Measurements from ENCODE around the gene ZNF575.
"Not testable (repeated sequence)": the region's sequence is repeated elsewhere in the genome, so short reads cannot be mapped to it uniquely, and the experiment has no call there.

The ZNF575 gene

DNA sequence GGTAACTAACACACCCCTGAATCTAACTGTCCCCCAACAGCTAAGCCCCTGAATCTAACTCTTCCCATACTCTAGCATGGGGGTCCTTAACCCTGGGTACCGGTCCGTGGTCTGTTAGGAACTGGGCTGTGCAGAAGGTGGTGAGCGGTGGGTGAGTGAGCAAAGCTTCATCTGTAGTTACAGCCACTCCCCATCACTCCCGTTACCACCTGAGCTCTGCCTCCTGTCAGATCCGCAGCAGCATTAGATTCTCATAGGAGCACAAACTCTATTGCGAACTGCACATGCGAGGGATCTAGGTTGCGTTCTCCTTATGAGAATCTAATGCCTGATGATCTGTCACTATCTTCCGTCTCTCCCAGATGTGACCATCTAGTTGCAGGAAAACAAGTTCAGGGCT lies 22.3 kb upstream of the ZNF575 start:
- FAIRE-seq: no peak
- DNase-seq (ENCODE audit: low spot score): no peak

DNA sequence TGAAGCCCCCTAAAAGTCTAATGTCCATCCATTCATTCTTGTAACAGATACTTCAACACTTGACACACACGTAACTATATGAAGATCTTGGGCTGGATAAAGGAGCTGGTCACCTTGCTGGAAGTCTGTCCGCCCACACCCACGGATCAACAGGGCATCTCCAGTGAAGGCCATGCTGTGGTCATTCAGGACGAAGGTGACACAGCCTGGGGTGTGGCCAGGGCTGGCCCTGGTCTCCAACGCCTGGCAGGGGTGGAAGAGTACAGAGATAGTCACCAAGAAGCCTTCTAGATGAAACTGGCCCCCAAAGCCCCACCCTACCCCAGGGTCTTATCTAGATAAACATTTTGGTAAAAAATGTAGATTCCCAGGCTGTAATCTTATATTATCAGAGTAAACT lies 21.7 kb upstream of the ZNF575 start:
- FAIRE-seq (no peak), DNase-seq (ENCODE audit: low spot score) (no peak)

DNA sequence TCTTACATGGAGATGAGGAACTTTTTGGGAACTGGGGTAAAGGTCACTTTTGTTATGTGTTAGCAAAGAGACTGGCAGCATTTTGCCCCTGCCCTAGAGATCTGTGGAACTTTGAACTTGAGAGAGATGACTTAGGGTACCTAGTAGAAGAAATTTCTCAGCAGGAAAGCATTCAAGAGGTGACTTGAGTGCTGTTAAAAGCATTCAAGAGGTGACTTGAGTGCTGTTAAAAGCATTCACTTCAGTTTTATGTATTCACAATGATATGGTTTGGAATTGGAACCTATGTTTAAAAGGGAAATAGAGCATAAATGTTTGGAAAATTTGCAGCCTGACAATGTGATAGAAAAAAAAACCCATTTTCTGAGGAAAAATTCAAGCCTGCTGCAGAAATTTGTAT lies 20.6 kb upstream of the ZNF575 start:
- DNase-seq (ENCODE audit: low spot score); FAIRE-seq: not testable (repeated sequence)

DNA sequence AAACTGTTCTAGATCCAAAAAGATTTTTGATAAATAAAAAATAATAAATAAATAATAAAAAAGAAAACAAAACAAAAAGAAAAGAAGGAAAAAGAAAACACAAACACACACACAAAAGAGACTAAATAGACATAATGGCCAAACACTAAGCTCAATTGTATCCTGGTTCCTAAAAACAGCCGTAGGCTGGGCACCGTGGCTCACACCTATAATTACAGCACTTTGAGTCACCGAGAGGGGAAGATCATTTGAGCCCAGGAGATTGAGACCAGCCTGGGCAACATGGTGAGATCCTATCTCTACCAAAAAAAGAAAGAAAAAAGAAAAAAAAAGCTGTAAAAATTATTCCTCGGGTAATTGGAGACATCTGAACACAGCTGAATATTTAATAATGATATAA lies 14.9 kb upstream of the ZNF575 start:
- FAIRE-seq: no peak

DNA sequence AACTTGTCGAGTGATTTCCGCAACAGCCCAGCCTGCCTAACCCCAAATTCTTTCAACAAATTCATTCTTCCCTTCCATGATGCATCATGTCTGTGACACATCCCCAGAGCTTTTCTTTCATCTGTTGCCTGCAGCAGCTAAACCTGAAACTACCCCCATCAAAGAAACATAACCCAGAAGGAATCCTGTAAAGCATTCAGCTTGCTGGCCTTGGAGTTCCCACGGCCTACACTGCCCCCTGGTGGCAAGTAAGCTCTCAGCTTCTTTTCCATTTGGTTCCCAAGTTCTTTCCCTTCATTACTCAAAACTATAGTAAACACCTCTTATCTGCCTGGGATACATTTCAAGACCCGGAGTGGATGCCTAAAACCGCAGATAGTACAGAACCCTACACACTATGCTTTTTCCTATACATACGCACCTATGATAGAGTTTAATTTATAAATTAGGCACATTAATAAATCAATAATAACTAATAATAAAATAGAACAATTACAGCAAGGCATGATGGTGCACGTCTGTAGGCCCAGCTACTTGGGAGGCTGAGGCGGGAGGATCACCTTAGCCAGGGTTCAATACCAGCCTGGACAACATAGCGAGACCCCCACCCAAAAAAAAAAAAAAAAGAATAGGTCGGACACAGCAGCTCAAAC lies 13.4 kb upstream of the ZNF575 start:
- no peak for FAIRE-seq

More for the DNA sequence above, 14.9 kb upstream of the ZNF575 start:
- no peak for DNase-seq (ENCODE audit: low spot score)

DNA sequence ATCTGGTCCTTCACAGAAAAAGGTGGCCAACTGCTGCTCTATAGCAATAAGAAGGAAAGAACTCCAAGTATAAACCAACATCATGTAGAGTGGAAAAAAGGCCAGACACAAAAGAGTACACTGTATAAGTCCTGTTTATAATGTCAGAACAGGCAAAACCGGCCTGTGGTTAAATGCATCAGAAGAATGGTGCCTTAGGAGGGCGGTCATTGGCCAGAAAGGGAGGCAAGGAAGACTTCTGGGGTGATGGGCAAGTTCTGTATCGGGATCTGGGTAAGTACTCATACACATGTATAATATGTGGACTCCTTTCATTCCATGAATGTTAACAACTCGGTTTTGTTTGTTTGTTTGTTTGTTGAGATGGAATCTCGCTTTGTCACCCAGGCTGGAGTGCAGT lies 10.1 kb upstream of the ZNF575 start:
- no peak for DNase-seq (ENCODE audit: low spot score)
- FAIRE-seq: no peak

More for the DNA sequence above, 13.4 kb upstream of the ZNF575 start:
- DNase-seq (ENCODE audit: low spot score): peak; percentile 78

DNA sequence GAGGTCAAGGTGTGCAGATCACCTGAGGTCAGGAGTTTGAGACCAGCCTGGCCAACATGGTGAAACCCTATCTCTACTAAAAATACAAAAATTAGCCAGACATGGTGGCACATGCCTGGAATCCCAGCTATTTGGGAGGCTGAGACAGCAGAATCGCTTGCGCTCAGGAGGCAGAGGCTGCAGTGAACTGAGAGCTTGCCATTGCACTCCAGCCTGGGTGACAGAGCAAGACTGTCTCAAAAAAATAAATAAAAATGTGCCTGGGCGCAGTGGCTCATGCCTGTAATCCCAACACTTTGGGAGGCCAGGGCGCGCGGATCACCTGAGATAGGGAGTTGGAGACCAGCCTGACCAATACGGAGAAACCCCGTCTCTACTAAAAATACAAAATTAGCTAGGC lies 9.3 kb upstream of the ZNF575 start:
- FAIRE-seq; DNase-seq (ENCODE audit: low spot score): not testable (repeated sequence)

DNA sequence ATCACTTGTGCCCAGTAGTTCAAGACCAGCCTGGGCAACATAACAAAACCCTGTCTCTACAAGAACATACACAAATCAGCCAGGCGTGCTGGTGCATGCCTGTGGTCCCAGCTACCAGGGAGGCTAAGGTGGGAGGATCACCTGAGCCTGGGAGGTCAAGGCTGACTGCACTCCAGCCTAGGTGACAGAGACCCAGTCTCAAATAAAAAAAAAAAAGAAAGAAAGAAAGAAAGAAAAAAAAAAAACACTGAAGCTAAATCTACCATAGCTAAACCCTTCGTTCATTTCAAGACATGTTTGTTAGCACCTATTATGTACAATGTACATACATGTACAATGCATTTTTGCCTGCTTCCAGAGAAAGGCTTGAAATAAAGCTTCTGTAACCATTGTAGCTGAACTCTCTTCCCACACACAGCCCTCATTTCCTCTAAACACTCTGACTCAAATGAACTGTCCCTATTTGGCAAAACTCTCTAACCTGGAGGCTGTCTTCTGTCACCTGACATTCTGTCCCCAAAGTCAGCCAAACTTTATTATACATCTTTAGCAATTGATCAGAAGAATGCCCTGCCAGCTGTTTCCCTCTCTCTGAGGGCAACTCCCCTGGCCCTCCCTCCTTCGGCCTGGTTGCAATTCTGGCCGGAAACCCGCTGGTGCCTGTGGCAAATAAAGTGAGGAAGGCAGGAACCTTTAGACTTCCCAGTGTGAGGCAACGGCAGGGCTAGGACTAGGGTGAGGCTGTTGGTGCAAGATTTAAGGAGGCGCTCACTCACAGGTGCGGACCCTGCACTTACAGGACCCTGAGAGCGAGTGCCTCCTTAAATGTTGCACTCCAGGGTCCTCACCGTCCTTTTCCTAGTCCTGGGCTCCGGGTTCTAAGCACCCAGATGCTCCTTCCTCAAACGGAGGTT lies 7.8 kb upstream of the ZNF575 start:
- DNase-seq (ENCODE audit: low spot score) (peak; percentile 71), FAIRE-seq (no peak)

DNA sequence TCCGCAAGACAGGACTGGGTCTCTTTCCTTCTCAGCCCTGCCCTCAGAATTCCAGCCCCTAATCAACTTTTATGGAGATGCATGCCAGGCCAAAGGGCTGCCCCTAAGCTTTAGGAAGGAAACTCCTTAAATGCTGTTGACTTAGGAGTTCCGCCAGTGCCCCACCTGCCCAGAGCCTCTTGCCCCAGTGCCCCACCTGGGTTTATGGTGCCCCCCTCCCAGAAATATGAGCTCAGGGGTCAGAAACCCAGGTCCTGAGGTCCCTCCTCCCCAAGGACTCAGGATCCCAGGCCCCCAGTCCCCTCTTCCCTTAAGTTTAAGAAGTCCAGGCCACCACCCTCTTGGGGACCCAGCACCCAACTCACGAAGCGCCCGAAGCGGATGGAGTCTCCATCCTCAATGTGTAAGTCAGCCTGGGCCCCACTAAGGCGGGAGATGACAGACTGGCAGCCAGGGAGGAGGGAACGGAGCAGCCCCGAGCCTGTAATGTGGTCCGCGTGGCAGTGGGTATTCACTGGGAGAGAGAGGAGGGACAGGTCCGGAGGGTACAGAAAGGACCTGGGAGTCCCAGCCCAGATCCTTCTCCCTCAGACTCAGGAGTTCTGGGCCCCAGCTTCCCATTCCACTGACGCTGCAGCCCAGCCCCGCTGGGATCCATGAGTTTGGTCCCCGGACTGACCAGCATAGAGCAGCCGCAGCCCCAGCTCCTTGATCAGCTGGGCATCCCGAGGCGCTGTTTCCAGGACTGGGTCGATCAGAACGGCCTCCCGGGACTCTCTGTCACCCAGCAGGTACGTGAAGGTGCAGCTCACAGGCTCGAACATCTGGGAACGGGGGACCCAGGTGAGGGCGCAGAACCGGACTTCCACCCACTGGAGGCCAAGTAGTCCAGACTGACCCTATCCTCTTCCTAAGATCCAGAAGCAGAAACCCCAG lies 6.9 kb upstream of the ZNF575 start:
- peak; percentile 33 for DNase-seq (ENCODE audit: low spot score)
- FAIRE-seq: no peak

DNA sequence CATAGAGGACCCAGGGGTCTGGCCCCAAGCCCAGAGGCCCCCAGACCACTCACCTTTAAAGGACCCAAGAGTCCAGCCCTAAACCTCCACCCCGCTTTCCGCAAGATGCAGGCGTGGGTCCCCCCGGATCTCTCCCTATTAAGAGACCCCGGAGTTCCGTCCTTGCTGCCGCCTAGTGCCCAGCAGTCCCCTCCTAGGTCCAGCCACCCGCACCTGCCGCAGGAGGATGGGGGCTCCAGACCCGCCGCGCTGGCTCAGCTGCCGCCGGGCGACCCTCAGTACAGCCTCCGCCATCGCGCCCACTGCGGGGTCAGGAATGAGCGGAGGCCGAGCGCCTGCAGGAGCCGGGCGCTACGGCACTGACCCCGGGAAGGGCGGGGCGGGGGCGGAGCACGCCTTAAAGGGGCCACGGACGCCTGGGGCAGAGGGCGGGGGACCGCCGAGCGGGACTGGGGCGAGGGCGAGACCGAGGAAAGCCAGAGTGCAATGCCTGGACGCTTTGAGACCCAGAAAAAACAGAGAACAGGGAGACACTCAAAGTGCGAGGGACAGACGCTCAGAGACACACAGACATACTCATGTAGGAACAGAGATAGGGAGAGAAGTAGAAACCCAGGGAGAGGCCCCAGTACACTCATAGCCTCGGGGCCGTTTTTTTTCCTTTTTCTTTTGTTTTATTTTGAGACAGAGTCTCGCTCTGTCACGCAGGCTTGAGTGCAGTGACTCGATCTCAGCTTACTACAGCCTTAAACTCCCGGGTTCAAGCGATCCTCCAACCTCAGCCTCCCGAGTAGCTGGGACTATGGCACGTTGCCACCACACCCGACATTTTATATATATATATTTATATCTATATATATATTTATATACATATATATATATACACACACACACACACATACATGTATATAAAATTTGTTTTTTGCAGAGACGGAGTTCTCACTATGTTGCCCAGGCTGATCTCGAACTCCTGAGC lies 5.8 kb upstream of the ZNF575 start, which contains the start of gene ETHE1:
ETHE1 (minus strand) TSS at position 318 of the 976 bp plus-strand sequence; CDS start at position 294, 24 bp downstream.
- FAIRE-seq (no peak), DNase-seq (ENCODE audit: low spot score) (peak; percentile 91)

DNA sequence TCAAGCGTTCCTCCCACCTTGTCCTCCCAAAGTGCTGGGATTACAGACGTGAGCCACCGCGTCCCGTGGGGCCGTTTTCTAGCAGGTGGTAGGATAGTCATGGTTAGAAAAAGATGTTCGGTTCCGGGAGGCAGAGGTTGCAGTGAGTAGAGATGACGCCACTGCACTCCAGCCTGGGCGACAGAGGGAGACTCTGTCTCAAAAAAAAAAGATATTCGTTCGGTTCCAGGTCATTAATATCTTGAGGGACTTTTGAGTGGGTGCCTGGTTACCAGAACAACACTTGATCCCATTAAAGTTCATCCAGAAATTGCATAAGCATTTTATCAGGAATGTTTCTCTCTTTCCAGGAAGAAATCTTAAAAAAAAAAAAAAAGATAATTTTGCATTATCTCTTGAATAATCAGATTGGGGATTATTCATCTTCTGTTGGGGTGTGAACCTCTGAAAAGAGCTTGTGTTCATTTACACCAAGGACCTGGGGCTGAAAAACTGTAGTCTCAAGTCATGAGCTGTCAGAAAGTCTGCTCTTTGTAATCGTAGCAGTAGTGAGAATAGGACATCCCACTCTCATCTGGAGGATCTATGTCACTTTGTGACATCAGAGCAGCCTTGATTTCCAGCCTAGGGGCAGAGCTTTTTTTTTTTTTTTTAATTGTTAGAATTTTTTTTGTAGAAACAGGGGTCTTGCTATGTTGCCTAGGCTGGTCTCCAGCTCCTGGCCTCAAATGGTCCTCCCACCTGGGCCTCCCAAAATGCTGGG lies 4.9 kb upstream of the ZNF575 start:
- FAIRE-seq (no peak), DNase-seq (ENCODE audit: low spot score) (no peak)

DNA sequence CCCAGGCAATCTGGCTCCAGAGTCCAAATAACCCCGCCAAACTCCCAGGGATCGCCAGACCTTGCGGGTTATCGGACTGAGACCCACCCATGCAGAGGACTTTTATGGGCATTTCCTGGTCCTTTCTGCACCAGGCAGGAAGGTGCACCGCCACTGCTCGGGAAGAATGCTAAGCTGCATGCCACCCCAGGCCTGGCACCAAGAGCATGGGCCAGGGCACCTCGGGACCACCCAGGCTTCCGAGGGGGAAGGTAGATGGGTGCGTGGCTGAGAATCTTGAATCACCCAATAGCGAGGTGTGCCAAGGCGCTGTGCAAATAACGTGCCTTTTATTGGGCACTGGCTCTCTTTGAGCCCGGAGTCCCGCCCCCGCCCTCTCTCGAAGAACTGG lies 422 bp upstream of the ZNF575 start:
- DNase-seq (ENCODE audit: low spot score): peak; percentile 27
- no peak for FAIRE-seq

DNA sequence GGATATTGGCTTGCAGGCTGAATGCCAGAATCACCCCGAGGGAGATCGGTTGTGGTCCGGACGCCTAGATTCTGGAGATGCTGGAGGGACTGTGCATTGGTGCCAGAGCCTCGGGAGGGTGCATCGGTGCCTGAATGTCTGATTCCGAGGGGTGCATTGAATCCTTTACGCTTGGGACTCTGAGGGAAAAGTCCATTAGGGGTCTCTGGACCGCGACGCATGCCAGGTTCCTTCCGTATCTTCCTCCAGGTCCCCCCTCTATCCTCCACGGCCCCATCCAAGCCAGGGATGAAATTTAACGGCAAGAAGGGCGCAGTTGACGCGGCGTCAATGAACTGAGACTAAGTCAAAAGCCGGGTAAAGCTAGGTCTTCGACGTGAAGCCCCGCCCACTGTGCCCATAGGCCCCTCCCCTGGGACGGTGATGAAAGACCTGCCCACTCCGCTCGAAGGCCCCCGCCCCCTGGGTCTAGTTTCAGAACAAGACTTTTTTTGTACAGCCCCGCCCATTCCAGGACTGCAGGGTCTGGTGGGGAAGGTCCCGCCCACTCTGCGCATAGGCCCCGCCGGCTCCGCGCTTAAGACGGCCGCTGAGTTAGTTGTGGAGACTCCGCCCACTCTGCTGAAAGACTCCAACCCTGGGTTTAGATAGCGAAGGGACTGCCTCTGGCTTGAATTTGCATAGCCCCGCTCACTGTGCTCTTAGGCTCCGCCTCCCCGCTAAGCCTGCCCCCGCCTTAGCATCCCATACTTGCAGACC lies 737 bp downstream of the ZNF575 start:
- DNase-seq (ENCODE audit: low spot score): peak; percentile 49

DNA sequence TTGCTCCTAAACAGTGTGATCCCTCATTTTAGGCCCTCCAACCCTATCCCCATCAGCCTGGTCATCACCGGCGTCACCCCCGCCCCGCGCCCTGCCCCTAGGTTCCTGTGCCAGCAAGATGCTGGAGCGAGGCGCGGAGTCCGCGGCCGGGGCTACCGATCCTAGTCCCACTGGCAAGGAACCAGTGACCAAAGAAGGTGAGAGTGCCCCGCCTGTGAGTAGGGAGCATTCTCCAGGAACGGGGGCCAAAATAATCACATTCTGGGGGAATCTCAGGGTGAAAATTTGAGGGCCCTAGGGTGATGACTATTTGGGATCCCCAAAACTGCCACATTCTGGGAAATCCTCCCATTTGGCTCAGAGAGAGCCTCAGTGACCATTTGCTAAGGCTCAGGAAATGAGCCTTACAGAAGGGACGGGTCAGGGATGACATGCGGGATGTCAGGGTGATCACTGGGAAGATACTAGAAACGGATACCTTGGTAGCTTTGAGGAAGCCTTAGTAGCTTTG lies 1.4 kb downstream of the ZNF575 start:
- no peak for DNase-seq (ENCODE audit: low spot score)
- FAIRE-seq: no peak

More for the DNA sequence above, 737 bp downstream of the ZNF575 start:
- no peak for FAIRE-seq

DNA sequence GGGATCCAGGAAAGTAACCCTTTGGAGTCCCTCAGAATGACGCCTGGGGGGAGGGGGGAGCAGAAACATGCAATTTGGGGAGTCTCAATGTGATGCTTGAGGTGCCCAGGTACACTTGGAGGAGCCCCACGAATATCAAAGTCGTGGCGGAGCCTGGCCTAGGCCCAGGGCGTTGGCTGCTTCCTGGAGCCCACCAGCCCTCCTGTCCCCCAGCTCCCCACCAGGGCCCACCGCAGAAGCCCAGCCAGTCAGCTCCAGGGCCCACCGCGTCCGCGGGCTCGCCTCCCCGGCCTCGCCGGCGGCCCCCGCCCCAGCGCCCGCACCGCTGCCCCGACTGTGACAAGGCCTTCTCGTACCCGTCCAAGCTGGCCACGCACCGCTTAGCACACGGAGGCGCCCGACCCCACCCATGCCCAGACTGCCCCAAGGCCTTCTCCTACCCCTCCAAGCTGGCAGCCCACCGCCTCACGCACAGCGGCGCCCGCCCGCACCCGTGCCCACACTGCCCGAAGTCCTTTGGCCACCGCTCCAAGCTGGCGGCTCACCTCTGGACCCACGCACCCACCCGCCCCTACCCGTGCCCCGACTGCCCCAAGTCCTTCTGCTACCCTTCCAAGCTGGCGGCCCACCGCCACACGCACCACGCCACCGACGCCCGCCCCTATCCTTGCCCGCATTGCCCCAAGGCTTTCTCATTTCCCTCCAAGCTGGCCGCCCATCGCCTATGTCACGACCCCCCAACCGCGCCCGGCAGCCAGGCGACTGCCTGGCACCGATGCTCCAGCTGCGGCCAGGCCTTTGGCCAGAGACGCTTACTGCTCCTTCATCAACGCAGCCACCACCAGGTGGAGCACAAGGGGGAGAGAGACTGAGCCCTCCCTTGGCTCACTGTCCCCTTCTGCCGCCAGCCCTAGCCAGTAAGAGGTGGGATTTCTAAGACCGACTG lies 2.1 kb downstream of the ZNF575 start:
- no peak for FAIRE-seq
- DNase-seq (ENCODE audit: low spot score): no peak

DNA sequence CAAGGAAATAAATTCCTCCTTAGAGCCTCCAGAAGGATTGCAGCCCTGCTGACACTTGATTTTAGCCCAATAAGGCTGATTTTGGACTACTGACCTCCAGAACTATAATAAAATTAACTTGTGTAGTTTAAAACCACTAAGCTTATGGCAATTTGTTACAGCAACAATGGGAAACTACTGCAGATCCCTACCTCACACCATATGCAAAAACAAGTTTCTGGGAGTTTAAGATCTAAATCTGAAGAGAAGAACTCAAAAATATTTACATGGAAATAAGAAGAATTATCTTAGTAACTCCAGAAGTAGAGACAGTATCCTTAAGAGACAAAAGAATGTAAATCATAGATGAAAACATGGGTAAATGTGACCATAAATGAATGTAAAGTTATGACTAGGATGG lies 5.9 kb downstream of the ZNF575 start:
- FAIRE-seq (no peak), DNase-seq (ENCODE audit: low spot score) (no peak)

DNA sequence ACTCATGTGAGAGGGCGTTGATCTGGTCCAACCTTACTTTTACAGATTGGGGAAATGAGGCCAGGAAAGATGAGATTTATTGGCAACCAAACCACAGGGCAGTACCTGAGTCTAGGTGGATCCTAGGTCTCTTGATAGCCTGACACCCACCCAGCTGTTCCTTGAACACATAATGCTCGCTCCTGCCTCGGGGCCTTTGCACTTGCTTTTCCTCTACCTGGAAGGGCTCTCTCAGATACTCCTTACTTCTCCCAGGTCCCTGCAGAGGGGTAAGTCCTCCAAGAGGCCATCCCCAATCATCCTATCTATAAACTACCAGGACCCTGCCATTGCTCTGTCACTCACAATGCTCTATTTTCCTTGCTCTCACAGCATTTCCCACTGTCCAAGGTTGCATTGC lies 7.4 kb downstream of the ZNF575 start:
- FAIRE-seq: no peak
- no peak for DNase-seq (ENCODE audit: low spot score)

Data from urothelium cell line (cell line).